GM15510 (cell line): ENCODE measurements around the gene NEUROD2.

Experiments
- POLR2A ChIP-seq: IDR thresholded peaks from 3 replicates; pipeline ENCODE4 v1.6.1; 2011; ENCODE audit warnings: borderline replicate concordance; ENCODE audit not compliant: insufficient read length; ENCODE audit errors: extremely low read depth

The NEUROD2 gene

GRCh38 chr17:39591958-39592954 lies 15.5 kb downstream of the NEUROD2 start:
- no peak for TF ChIP-seq POLR2A

- no peak for TF ChIP-seq POLR2A
These were observed 25.1 kb downstream of the NEUROD2 start for GRCh38 chr17:39582658-39583057.

- TF ChIP-seq POLR2A, result no peak
These were observed 26.0 kb downstream of the NEUROD2 start for GRCh38 chr17:39581759-39582085.

GRCh38 chr17:39581071-39581758 lies 26.5 kb downstream of the NEUROD2 start:
- TF ChIP-seq POLR2A, result no peak

DNA sequence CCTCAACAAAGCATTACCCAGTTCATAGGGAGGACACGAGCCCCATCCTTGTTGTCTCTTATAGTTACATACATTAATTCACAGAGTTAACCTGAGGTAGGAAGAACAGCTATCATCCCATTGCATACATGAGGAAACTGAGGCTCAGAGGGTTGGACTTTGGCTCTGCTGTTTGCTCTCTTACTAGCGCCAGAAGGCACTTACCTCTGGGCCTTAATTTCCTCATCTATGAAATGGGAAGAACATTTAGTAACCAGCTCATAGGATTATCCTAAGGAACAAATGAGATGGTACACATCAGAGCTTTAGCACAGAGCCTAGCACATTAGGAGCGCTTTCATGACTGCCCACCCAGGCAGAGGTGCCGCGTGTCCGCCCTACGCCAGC lies 27.6 kb downstream of the NEUROD2 start:
- TF ChIP-seq POLR2A, result no peak

GRCh38 chr17:39579318-39580081 lies 28.2 kb downstream of the NEUROD2 start:
- no peak for TF ChIP-seq POLR2A

- TF ChIP-seq POLR2A, result no peak
These were observed 29.4 kb downstream of the NEUROD2 start for GRCh38 chr17:39578272-39578671.

DNA sequence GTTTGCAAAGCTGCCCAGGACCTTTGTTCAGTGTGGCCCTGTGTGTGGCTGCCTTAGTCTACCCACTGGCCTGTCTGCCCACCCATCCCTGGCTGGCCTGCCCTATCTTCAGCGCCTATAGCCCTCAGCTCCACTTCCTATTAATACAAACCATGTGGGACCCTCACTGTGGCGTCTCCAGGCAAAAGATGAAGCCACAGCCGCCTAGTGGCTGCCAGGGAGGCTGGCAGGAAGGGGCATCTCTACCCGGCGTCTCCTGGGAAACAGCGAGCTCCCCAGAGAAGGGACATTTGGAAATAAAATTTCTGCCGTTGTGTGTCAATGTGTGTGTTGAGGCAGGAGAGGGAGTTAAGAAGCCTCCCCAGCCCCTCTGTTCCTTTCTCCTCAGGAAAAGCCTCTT lies 31.5 kb downstream of the NEUROD2 start:
- no peak for TF ChIP-seq POLR2A

DNA sequence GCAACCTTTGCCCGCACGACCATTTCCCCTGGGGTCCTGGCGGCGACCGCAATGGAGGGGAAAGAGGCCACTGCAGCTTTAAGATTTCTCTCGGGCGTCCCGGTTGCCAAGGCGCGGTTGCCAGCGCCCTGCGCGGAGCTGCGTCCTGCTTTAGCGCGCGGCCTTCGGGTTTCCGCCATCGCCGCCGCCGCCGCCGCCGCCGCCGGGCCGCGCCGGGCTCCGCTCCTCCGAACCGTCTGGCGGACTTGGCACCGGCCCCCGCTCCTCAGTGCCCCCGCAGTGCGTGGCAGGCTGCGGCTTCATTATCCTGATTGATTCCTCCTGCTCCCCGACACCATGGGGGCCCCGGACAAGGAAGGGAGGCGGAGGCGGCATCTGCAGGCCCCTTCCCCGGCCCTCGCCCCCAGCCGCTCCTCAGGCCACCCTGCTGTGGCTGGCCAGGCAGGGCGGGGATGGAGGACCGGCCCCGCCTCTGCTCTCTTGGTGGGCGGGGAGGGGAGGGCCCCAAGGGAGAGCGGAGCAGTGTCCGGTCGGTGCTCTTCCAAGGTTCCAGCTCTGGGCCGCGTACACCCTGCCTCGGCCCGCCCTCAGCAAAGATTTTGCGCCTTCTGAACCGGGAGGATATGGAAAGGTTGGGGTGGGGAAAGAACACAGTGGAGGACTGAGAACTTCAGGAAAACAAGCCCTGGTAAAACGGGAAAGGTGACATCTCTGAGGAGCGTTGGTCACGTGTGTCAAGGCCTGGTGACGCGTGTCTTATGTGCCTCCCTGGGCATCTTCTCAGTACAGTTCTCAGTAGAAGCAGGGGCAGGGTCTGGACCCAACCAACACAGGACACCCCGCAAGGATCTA lies 34.0 kb downstream of the NEUROD2 start:
- no peak for TF ChIP-seq POLR2A

- TF ChIP-seq POLR2A, result no peak
These were observed 35.6 kb downstream of the NEUROD2 start for GRCh38 chr17:39572121-39572520.

DNA sequence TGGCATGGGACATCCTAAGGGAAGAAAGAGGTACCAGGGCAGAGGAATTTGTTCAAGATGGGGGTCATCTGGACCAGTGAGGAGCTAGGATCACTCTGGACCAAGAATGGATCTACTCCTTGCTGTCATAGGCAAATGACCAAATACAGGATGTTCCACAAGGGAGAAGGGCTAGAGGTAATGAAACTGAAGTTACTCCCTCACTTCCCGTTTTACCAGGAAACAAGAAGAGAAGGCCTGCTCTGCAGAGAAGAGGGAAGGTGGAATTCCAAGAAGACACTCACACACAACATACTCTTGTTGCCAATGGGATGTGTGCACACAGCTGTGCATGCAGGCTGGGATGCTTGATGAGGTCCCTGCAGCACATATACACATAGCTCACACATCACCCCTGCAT lies 38.6 kb downstream of the NEUROD2 start:
- no peak for TF ChIP-seq POLR2A

DNA sequence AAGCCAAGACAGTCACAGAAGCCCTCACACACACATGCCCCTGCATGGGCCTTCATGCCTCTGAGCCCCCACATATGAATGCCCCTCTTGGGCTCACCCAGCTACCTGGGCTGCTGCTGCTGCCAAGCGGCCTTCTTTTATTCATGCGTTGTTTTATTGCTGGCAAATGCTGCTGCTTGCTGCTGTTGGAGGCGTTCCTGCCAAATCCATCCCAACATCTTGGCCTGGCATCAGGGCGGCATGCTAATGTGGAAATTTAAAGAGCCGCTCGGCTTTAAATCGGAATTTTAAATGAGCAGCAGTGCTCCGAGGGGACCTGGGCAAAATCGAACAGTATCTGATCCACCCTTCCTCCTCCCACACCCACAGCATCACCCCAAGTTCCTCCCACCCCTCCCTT lies 39.0 kb downstream of the NEUROD2 start:
- no peak for TF ChIP-seq POLR2A

- no peak for TF ChIP-seq POLR2A
These were observed 41.4 kb downstream of the NEUROD2 start for GRCh38 chr17:39566094-39566850.
